ENCODE results near the gene METTL25B. TPM values are rescaled to one million over a fixed set of nuclear protein-coding genes. Genes with fewer than 3 reads are reported as not detected.

METTL25B gene
- total and polyA plus RNA-seq, 2 donors (not counting 3 experiments of a cell fraction or from before 2014, with no cell fraction given): 12.8 to 15.0 TPM

- TF ChIP-seq GATA2 (IDR thresholded peaks at IDR 0.05; ENCODE audit: insufficient read depth, insufficient read length, low read depth, low read length) (no peak), CTCF (IDR thresholded peaks at IDR 0.05; ENCODE audit: extremely low read depth in 1 of 2, insufficient read depth in 1 of 2, low read depth in 1 of 2, low read length in 2 of 2) (no peak), POLR2AphosphoS5 (IDR thresholded peaks at IDR 0.05; ENCODE audit: insufficient read depth, low read depth, low read length) (no peak), FOS (IDR thresholded peaks at IDR 0.05; ENCODE audit: borderline replicate concordance, insufficient read depth, low read length) (no peak), MAX (IDR thresholded peaks at IDR 0.05; ENCODE audit: insufficient read depth, insufficient read length) (no peak), JUN (IDR thresholded peaks at IDR 0.05; ENCODE audit: borderline replicate concordance, insufficient read depth, insufficient read length, low read depth) (no peak)
- Histone ChIP-seq H3K36me3 (ENCODE audit: control insufficient read depth in 2 of 2, extremely low read depth in 1 of 2, insufficient read depth in 2 of 2, low read length in 2 of 2) (peaks cover 11 to 14% of the 10 kb centered on the region in 2 experiments), H3K4me2 (ENCODE audit: insufficient read depth, low read length) (no peak overlapping the region), H3K9ac (replicated peaks; ENCODE audit: extremely low read depth, insufficient read depth, low read length) (no peak overlapping the region), H3K9me1 (replicated peaks; ENCODE audit: control insufficient read depth, extremely low read depth, insufficient read depth, low read length) (no peaks in the 10 kb centered on the region), H3K79me2 (ENCODE audit: control insufficient read depth, insufficient read depth, low read length) (peaks cover 64% of the 10 kb centered on the region), H2AFZ (ENCODE audit: low read depth, low read length) (no peak overlapping the region), H4K20me1 (replicated peaks; ENCODE audit: control insufficient read depth, extremely low read depth, insufficient read depth, low read length) (no peaks in the 10 kb centered on the region), H3K9me3 (replicated peaks; ENCODE audit: control insufficient read depth, insufficient read depth, low read length) (no peaks in the 10 kb centered on the region), H3K4me1 (ENCODE audit: control insufficient read depth, extremely low read depth, insufficient read depth, low read length) (peaks cover 48% of the 10 kb centered on the region), H3K27ac (ENCODE audit: insufficient read depth, low read depth, low read length) (no peak overlapping the region), H3K27me3 (ENCODE audit: control insufficient read depth in 2 of 2, insufficient read depth in 2 of 2, low read length in 2 of 2) (no peaks in the 10 kb centered on the region), H3K4me3 (replicated peaks in 1 of 3; ENCODE audit: insufficient read depth in 1 of 3, low read depth in 1 of 3, low read length in 3 of 3) (no peak overlapping the region)
- CTCF ChIA-PET: interaction anchor here (1.0 kb wide), 1 partner anchor 18 kb away, joined by 3 read pairs; no protein-coding TSS in a partner anchor
- DNase-seq (ENCODE audit: low read depth, low spot score) (no peak), FAIRE-seq (no peak)
- POLR2A ChIA-PET: no interaction called here
- no TSS peak for BruUV-seq (replicated peaks)
- intact Hi-C loops (cut with micrococcal nuclease) (loop anchor here (5.0 kb wide), 2 partner anchors 147 to 243 kb away; partner anchors contain the start of genes MEF2D and PEAR1), dilution Hi-C loops (cut with MboI; ENCODE audit: extremely low pct_ligation_motif_present, low sequenced_read_pairs) (no loop called here)
Observed at GRCh38 chr1:156744786-156745419, 16.6 kb downstream of the METTL25B start.

Data from endothelial cell of umbilical vein (primary cell).